ENCODE results near the gene FOXN1.

GRCh38 chr17:28572259-28573039 is 66.3 kb downstream of the FOXN1 start:
- no peak for TF ChIP-seq POLR2A (IDR thresholded peaks at IDR 0.05; ENCODE audit: low read depth, low read length)
- TF ChIP-seq CHD2 (IDR thresholded peaks at IDR 0.05; ENCODE audit: borderline replicate concordance, low read depth, low read length) = no peak
- TF ChIP-seq CTCF (IDR thresholded peaks at IDR 0.05 in 2 of 3, conservative IDR thresholded peaks at IDR 0.05 in 1 of 3; ENCODE audit: control insufficient read depth in 2 of 3, extremely low read depth in 1 of 3, insufficient read depth in 1 of 3, low read depth in 3 of 3, low read length in 3 of 3) = no peak
- no peak for TF ChIP-seq YBX1 (IDR thresholded peaks at IDR 0.05)
- TF ChIP-seq BHLHE40 (IDR thresholded peaks at IDR 0.05; ENCODE audit: borderline replicate concordance in 1 of 2, low read depth in 2 of 2, low read length in 1 of 2) = no peak
- no peak for TF ChIP-seq NR2C2 (IDR thresholded peaks at IDR 0.05; ENCODE audit: borderline replicate concordance, control insufficient read depth, insufficient read length, low read depth)
- TF ChIP-seq EP300 (IDR thresholded peaks at IDR 0.05; ENCODE audit: borderline replicate concordance in 1 of 2, control insufficient read depth in 1 of 2, low read depth in 2 of 2, low read length in 2 of 2) = no peak
- no peak for TF ChIP-seq MTA2 (IDR thresholded peaks at IDR 0.05; ENCODE audit: low read depth)
- TF ChIP-seq TCF7 (IDR thresholded peaks at IDR 0.05; ENCODE audit: borderline replicate concordance) = no peak
- TF ChIP-seq ELK1 (IDR thresholded peaks at IDR 0.05; ENCODE audit: low read depth, low read length) = no peak
- TF ChIP-seq FOXM1 (IDR thresholded peaks at IDR 0.05; ENCODE audit: low read depth, low read length) = no peak
- TF ChIP-seq TAF1 (IDR thresholded peaks at IDR 0.05; ENCODE audit: borderline replicate concordance, low read depth, low read length) = no peak

Data from GM12878 (cell line).